SK-N-SH treated with all-trans-retinoic acid at 6 μM for 48 hours (cell line): Measurements from ENCODE around the gene ANKDD1B.

ENCODE experiments used
- ARNTL ChIP-seq: fragments of 450-650 bp; formaldehyde crosslinking; IDR thresholded peaks from 2 replicates; pipeline ENCODE4 v1.5.0; 2020; ENCODE audit warnings: low read depth, mild to moderate bottlenecking, moderate library complexity, borderline replicate concordance
- ESRRG ChIP-seq: fragments of 250-450 bp; sonication (Bioruptor Pico); IDR thresholded peaks from 2 replicates; pipeline ENCODE4 v1.6.1; 2021; ENCODE audit warnings: mild to moderate bottlenecking
- ISL1 ChIP-seq: fragments of 250-450 bp; sonication (Bioruptor Pico); IDR thresholded peaks from 2 replicates; pipeline ENCODE4 v2.1.2; 2022; ENCODE audit warnings: mild to moderate bottlenecking, moderate library complexity
- OSR1 ChIP-seq: fragments of 250-450 bp; sonication (Bioruptor Pico); IDR thresholded peaks from 2 replicates; pipeline ENCODE4 v1.8.0; 2022; ENCODE audit warnings: moderate library complexity, mild to moderate bottlenecking, inconsistent platforms
- PPARA ChIP-seq: fragments of 250-450 bp; sonication (Bioruptor Pico); IDR thresholded peaks from 2 replicates; pipeline ENCODE4 v1.5.0; 2020; ENCODE audit warnings: mild to moderate bottlenecking, borderline replicate concordance
- RARB ChIP-seq: fragments of 250-450 bp; sonication (Bioruptor Pico); IDR thresholded peaks from 2 replicates; pipeline ENCODE4 v1.8.0; 2021; ENCODE audit warnings: mild to moderate bottlenecking, moderate library complexity
- SNAI2 ChIP-seq: fragments of 250-450 bp; sonication (Bioruptor Pico); IDR thresholded peaks from 2 replicates; pipeline ENCODE4 v1.5.0; 2020; ENCODE audit warnings: mild to moderate bottlenecking, moderate library complexity
- TCF4 ChIP-seq: fragments of 250-450 bp; sonication (Bioruptor Pico); IDR thresholded peaks from 2 replicates; pipeline ENCODE4 v1.8.0; 2021; ENCODE audit warnings: mild to moderate bottlenecking, moderate library complexity, borderline replicate concordance
- ZFP30 ChIP-seq: fragments of 450-650 bp; formaldehyde crosslinking; IDR thresholded peaks from 2 replicates; pipeline ENCODE4 v1.5.0; 2022; ENCODE audit warnings: mild to moderate bottlenecking, moderate library complexity
- ZNF565 ChIP-seq: fragments of 450-650 bp; formaldehyde crosslinking; conservative IDR thresholded peaks from 2 replicates; pipeline ENCODE4 v1.5.0; 2020; ENCODE audit warnings: low read depth, mild to moderate bottlenecking, moderate library complexity
- TF ChIP-seq, protein P1 (sequence below): fragments of 250-450 bp; sonication (Bioruptor Pico); IDR thresholded peaks from 2 replicates; pipeline ENCODE4 v1.8.0; 2020; ENCODE audit warnings: mild to moderate bottlenecking, moderate library complexity, borderline replicate concordance
- TF ChIP-seq, protein P2 (sequence below): fragments of 250-450 bp; sonication (Bioruptor Pico); IDR thresholded peaks from 2 replicates; pipeline ENCODE4 v1.8.0; 2021; ENCODE audit warnings: low read depth, mild to moderate bottlenecking, moderate library complexity, borderline replicate concordance
- TF ChIP-seq, protein P3 (sequence below): fragments of 250-450 bp; sonication (Bioruptor Pico); IDR thresholded peaks from 2 replicates; pipeline ENCODE4 v1.5.1; 2020; ENCODE audit warnings: low read depth, mild to moderate bottlenecking, moderate library complexity

DNA sequence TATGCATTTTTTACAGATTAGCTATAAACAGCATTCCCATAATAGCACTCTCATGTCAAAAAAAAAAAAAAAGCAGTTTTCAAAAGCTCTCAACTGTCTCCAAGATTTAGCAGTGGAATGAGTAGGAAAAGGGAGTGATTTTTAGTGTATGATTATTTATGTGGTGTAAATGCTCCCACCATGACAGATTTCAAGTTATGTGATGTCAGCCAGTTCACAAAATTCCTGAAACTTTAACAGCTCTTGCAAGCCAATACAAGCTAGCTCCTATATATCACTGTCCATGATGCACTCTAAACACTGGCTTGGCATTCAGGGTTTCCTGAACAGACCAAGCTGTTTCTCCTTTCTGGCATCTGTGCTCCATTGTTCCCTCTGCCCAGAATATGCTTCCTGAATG is 7.9 kb upstream of the ANKDD1B start:
- TF ChIP-seq, protein P1, sequence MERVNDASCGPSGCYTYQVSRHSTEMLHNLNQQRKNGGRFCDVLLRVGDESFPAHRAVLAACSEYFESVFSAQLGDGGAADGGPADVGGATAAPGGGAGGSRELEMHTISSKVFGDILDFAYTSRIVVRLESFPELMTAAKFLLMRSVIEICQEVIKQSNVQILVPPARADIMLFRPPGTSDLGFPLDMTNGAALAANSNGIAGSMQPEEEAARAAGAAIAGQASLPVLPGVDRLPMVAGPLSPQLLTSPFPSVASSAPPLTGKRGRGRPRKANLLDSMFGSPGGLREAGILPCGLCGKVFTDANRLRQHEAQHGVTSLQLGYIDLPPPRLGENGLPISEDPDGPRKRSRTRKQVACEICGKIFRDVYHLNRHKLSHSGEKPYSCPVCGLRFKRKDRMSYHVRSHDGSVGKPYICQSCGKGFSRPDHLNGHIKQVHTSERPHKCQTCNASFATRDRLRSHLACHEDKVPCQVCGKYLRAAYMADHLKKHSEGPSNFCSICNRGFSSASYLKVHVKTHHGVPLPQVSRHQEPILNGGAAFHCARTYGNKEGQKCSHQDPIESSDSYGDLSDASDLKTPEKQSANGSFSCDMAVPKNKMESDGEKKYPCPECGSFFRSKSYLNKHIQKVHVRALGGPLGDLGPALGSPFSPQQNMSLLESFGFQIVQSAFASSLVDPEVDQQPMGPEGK (CRISPR knock-in tag), result no peak
- TF ChIP-seq ARNTL (CRISPR knock-in tag) (no peak), TCF4 (no peak), ESRRG (no peak), SNAI2 (no peak), RARB (CRISPR knock-in tag) (no peak), PPARA (CRISPR knock-in tag) (no peak), OSR1 (CRISPR knock-in tag) (no peak), ISL1 (CRISPR knock-in tag) (0 out of 2 replicates have a peak, but pooled peaks have one; percentile 35), ZNF565 (no peak), ZFP30 (CRISPR knock-in tag) (no peak)
- TF ChIP-seq, protein P2, sequence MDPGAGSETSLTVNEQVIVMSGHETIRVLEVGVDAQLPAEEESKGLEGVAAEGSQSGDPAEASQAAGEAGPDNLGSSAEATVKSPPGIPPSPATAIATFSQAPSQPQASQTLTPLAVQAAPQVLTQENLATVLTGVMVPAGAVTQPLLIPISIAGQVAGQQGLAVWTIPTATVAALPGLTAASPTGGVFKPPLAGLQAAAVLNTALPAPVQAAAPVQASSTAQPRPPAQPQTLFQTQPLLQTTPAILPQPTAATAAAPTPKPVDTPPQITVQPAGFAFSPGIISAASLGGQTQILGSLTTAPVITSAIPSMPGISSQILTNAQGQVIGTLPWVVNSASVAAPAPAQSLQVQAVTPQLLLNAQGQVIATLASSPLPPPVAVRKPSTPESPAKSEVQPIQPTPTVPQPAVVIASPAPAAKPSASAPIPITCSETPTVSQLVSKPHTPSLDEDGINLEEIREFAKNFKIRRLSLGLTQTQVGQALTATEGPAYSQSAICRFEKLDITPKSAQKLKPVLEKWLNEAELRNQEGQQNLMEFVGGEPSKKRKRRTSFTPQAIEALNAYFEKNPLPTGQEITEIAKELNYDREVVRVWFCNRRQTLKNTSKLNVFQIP (CRISPR knock-in tag), result no peak
- TF ChIP-seq, protein P3, sequence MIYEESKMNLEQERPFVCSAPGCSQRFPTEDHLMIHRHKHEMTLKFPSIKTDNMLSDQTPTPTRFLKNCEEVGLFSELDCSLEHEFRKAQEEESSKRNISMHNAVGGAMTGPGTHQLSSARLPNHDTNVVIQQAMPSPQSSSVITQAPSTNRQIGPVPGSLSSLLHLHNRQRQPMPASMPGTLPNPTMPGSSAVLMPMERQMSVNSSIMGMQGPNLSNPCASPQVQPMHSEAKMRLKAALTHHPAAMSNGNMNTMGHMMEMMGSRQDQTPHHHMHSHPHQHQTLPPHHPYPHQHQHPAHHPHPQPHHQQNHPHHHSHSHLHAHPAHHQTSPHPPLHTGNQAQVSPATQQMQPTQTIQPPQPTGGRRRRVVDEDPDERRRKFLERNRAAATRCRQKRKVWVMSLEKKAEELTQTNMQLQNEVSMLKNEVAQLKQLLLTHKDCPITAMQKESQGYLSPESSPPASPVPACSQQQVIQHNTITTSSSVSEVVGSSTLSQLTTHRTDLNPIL, result no peak
